GM12878 (cell line): ENCODE results near the gene MKX. TPM values are rescaled to one million over a fixed set of nuclear protein-coding genes. Genes with fewer than 3 reads are reported as not detected.

ENCODE experiments used
- ATAC-seq: fragments of 200-7000 bp; cut with Tn5 transposase; 3 replicates; pipeline ENCODE4 v1.9.1; 2020; ENCODE audit warnings: mild to moderate bottlenecking, moderate library complexity
- BruUV-seq: library from RNA; stranded (reverse); fragments of 400-500 nt; replicated peaks from 2 replicates; lab custom pipeline; 2021; lab: Mats Ljungman, UMichigan
- CTCF ChIA-PET: fragments of 300-600 bp; sonication (Branson Sonifier 250); formaldehyde crosslinking; extraction: SDS; loops from one replicate; lab custom pipeline; 2021; ENCODE audit warnings: inconsistent platforms; lab: Yijun Ruan, JAX
- POLR2A ChIA-PET: fragments of 350-600 bp; formaldehyde crosslinking; extraction: SDS; loops from one replicate; lab custom pipeline; 2021; ENCODE audit warnings: inconsistent platforms; lab: Charles Lee
- RAD21 ChIA-PET: fragments of 300-600 bp; sonication (Branson Sonifier 250); formaldehyde crosslinking; loops from one replicate; lab custom pipeline; 2023; ENCODE audit warnings: antibody characterized with exemption; ENCODE audit not compliant: unreplicated experiment; lab: Charles Lee
- SMC1A ChIA-PET: fragments of 300-600 bp; sonication (Branson Sonifier 250); formaldehyde crosslinking; loops from one replicate; lab custom pipeline; 2023; ENCODE audit not compliant: unreplicated experiment, uncharacterized antibody; lab: Charles Lee
- DNase-seq: peaks from one replicate; pipeline ENCODE4 v3.0.0-alpha.2; 2011; ENCODE audit warnings: low read depth, low spot score
- FAIRE-seq: peaks from 3 replicates; lab custom pipeline; 2011; peaks lifted over from hg19 to GRCh38; lab: Jason Lieb, UNC
- H2AFZ ChIP-seq: 2 replicates; pipeline ENCODE4 v1.6.0; 2011; ENCODE audit warnings: low read depth, low read length, control low read depth; ENCODE audit not compliant: control insufficient read depth
- H3K27ac ChIP-seq: 2 replicates; pipeline ENCODE4 v1.5.1; 2011; ENCODE audit warnings: control low read depth; ENCODE audit not compliant: control insufficient read depth, insufficient read depth
- H3K27me3 ChIP-seq, 2 experiments: replicated peaks in 1 of 2; 2 replicates each; pipeline versions ENCODE4 v1.6.0 to v1.6.1; 2011; ENCODE audit warnings: low read length in 1 of 2; ENCODE audit not compliant: control insufficient read depth in 2 of 2, insufficient read depth in 2 of 2
- H3K36me3 ChIP-seq, 2 experiments: 2 replicates each; pipeline ENCODE4 v1.5.1; 2011; ENCODE audit warnings: low read length in 1 of 2; ENCODE audit not compliant: control insufficient read depth in 2 of 2, insufficient read depth in 2 of 2
- H3K4me1 ChIP-seq: 2 replicates; pipeline ENCODE4 v1.6.1; 2011; ENCODE audit warnings: mild to moderate bottlenecking, low read length, moderate library complexity, mixed read lengths; ENCODE audit not compliant: control insufficient read depth, insufficient read depth
- H3K4me2 ChIP-seq: 2 replicates; pipeline ENCODE4 v1.6.0; 2011; ENCODE audit warnings: control low read depth; ENCODE audit not compliant: control insufficient read depth, insufficient read depth
- H3K4me3 ChIP-seq: fragments of 200-600 bp; sonication (generic); 2 replicates; pipeline ENCODE4 v1.5.1; 2016
- H3K79me2 ChIP-seq: 2 replicates; pipeline ENCODE4 v1.6.0; 2011; ENCODE audit warnings: low read length; ENCODE audit not compliant: control insufficient read depth, insufficient read depth
- H3K9ac ChIP-seq: 2 replicates; pipeline ENCODE4 v1.8.0; 2011; ENCODE audit warnings: low read length, control low read depth, mixed read lengths; ENCODE audit not compliant: control insufficient read depth, insufficient read depth
- H3K9me3 ChIP-seq: replicated peaks from 3 replicates; pipeline ENCODE4 v1.5.1; 2011; ENCODE audit warnings: mild to moderate bottlenecking, low read length; ENCODE audit not compliant: control insufficient read depth, insufficient read depth
- H4K20me1 ChIP-seq: 2 replicates; pipeline ENCODE4 v1.6.0; 2011; ENCODE audit not compliant: control insufficient read depth, insufficient read depth
- BCL11A ChIP-seq: IDR thresholded peaks from 2 replicates; pipeline ENCODE4 v1.6.1; 2011; ENCODE audit warnings: low read depth, low read length
- BHLHE40 ChIP-seq, 2 experiments: fragments of 450-650 bp in 1 of 2; IDR thresholded peaks; 2 replicates each; pipeline ENCODE4 v1.6.1; 2011 to 2017; ENCODE audit warnings: low read depth in 2 of 2, borderline replicate concordance in 1 of 2, improper control_type of control experiment in 1 of 2, low read length in 1 of 2, mild to moderate bottlenecking in 1 of 2
- CEBPZ ChIP-seq: fragments of 150-350 bp; IDR thresholded peaks from 2 replicates; pipeline ENCODE4 v1.6.1; 2016; ENCODE audit warnings: low read depth, low read length
- CHD2 ChIP-seq: IDR thresholded peaks from 2 replicates; pipeline ENCODE4 v1.6.1; 2011; ENCODE audit warnings: low read depth, low read length, improper control_type of control experiment, borderline replicate concordance
- CUX1 ChIP-seq: IDR thresholded peaks from 2 replicates; pipeline ENCODE4 v1.6.1; 2012; ENCODE audit warnings: improper control_type of control experiment, low read depth, low read length; ENCODE audit not compliant: insufficient replicate concordance
- GABPA ChIP-seq: IDR thresholded peaks from 2 replicates; pipeline ENCODE4 v1.6.1; 2014; ENCODE audit warnings: antibody characterized with exemption, low read depth, mild to moderate bottlenecking, inconsistent platforms
- MLLT1 ChIP-seq: fragments of 450-650 bp; IDR thresholded peaks from 2 replicates; pipeline ENCODE4 v1.6.1; 2016; ENCODE audit warnings: mild to moderate bottlenecking
- PBX3 ChIP-seq: IDR thresholded peaks from 2 replicates; pipeline ENCODE4 v1.6.1; 2011; ENCODE audit warnings: mild to moderate bottlenecking, low read depth, low read length, moderate library complexity; ENCODE audit not compliant: insufficient replicate concordance
- POLR2AphosphoS2 ChIP-seq: IDR thresholded peaks from 2 replicates; pipeline ENCODE4 v1.6.1; 2011; ENCODE audit warnings: low read depth, mild to moderate bottlenecking, low read length, improper control_type of control experiment, moderate library complexity
- SIN3A ChIP-seq: IDR thresholded peaks from 2 replicates; pipeline ENCODE4 v1.6.1; 2012; ENCODE audit warnings: low read depth, low read length, improper control_type of control experiment
- SP1 ChIP-seq: IDR thresholded peaks from one replicate; pipeline ENCODE4 v1.6.1; 2011; ENCODE audit warnings: low read depth, low read length
- YY1 ChIP-seq: IDR thresholded peaks from 2 replicates; pipeline ENCODE4 v1.6.1; 2011; ENCODE audit warnings: low read depth, mild to moderate bottlenecking, low read length
- ZNF24 ChIP-seq: fragments of 450-650 bp; IDR thresholded peaks from 2 replicates; pipeline ENCODE4 v1.6.1; 2017; ENCODE audit warnings: antibody characterized with exemption, mild to moderate bottlenecking
- ZNF384 ChIP-seq: IDR thresholded peaks from 2 replicates; pipeline ENCODE4 v1.6.1; 2012; ENCODE audit warnings: low read depth, mild to moderate bottlenecking, low read length, improper control_type of control experiment, borderline replicate concordance
- WGBS: methylation state at CpG from one replicate; pipeline ENCODE4 v1.1.6; 2016; ENCODE audit warnings: low lambda C conversion rate; ENCODE audit not compliant: insufficient replicate concordance, insufficient coverage; ENCODE audit errors: missing lambda C conversion rate; 5-methylcytosine and 5-hydroxymethylcytosine counted together
- in situ Hi-C: fragments of 300-500 bp; cut with MboI; formaldehyde crosslinking; loops from 9 replicates; pipeline ENCODE4 v1.14.3; 2018; ENCODE audit warnings: mixed read lengths
- intact Hi-C: fragments of 100-400 bp; cut with micrococcal nuclease; formaldehyde crosslinking; loops from one replicate; pipeline ENCODE4 v1.14.2; 2022; ENCODE audit not compliant: unreplicated experiment
- polyA plus RNA-seq, 11 experiments: library from polyadenylated mRNA; depleted of rRNA in 4 of 11; unstranded in 6 of 11; stranded (reverse) in 5 of 11; fragments of >200 nt; fragmentation: Nextera tagmentation in 4 of 11; fragmentation: Illumina TruSeq in 1 of 11; extraction: Ambion mirVana in 4 of 11; extraction: Trizol in 1 of 11; gene quantifications; 1 replicate in 1 of 11; 2 replicates in 10 of 11; pipeline versions ENCODE4 v1.2.1 to v1.2.3, GENCODE V29; 2011 to 2016; ENCODE audit warnings: inconsistent platforms in 2 of 11, missing spikeins in 2 of 11, low read depth in 1 of 11
- total RNA-seq, 4 experiments: library from RNA; depleted of rRNA in 3 of 4; stranded (reverse); fragments of >200 nt in 3 of 4; fragmentation: Illumina TruSeq in 1 of 4; extraction: Trizol in 1 of 4; gene quantifications; 2 replicates each; pipeline versions ENCODE4 v1.2.1 to v1.2.3, GENCODE V29; 2013 to 2021

The MKX gene
- total and polyA plus RNA-seq, 10 of the 15 experiments (the other 5 are each of a cell fraction or from before 2014, with no cell fraction given), result not detected

GRCh38 chr10:27696466-27696865, 49.2 kb downstream of the MKX start:
- 47% methylated on average over 3 of the region's 3 CpGs for WGBS
- ChIA-PET POLR2A (no interaction called here), RAD21 (no interaction called here), CTCF (no interaction called here), SMC1A (interaction anchor here (1.5 kb wide), 1 partner anchor 9 kb away, joined by 5 read pairs; no protein-coding TSS in a partner anchor)
- Histone ChIP-seq H3K4me3 (no peak overlapping the region), H3K79me2 (no peaks in the 10 kb centered on the region), H3K27ac (no peak overlapping the region), H3K9ac (no peak overlapping the region), H3K27me3 (no peaks in the 10 kb centered on the region), H2AFZ (no peak overlapping the region), H3K4me2 (no peak overlapping the region), H4K20me1 (no peaks in the 10 kb centered on the region), H3K4me1 (no peaks in the 10 kb centered on the region), H3K9me3 (no peaks in the 10 kb centered on the region), H3K36me3 (no peaks in the 10 kb centered on the region)
- in situ Hi-C loops, result no loop called here
- ATAC-seq (no peak), DNase-seq (no peak), FAIRE-seq (no peak)
- intact Hi-C loops, result no loop called here
- BruUV-seq, result no TSS peak
- no peak for TF ChIP-seq BHLHE40 (IDR thresholded peaks at IDR 0.05; ENCODE audit: borderline replicate concordance in 1 of 2, low read depth in 2 of 2, low read length in 1 of 2)
- TF ChIP-seq CEBPZ, result no peak
- no peak for TF ChIP-seq SP1
- no peak for TF ChIP-seq CUX1
- no peak for TF ChIP-seq BCL11A
- no peak for TF ChIP-seq POLR2AphosphoS2
- no peak for TF ChIP-seq GABPA
- no peak for TF ChIP-seq SIN3A
- TF ChIP-seq CHD2, result no peak
- TF ChIP-seq PBX3, result no peak
- no peak for TF ChIP-seq YY1
- no peak for TF ChIP-seq MLLT1
- no peak for TF ChIP-seq ZNF384
- TF ChIP-seq ZNF24, result no peak
